ENCODE data around the gene PALLD. TPM values are rescaled to one million over a fixed set of nuclear protein-coding genes. Genes with fewer than 3 reads are reported as not detected.

PALLD gene
- total and polyA plus RNA-seq, 2 of the 8 experiments (the other 6 are each of a cell fraction or from before 2014, with no cell fraction given) = 10.5 to 25.0 TPM

- Histone ChIP-seq H2BK20ac (ENCODE audit: low read length) (no peak overlapping the region), H2BK120ac (replicated peaks; ENCODE audit: low read depth, low read length) (no peak overlapping the region), H3K4me2 (ENCODE audit: insufficient read depth in 1 of 2, low read depth in 2 of 2, low read length in 2 of 2) (no peak overlapping the region), H3K4ac (replicated peaks; ENCODE audit: insufficient read length, low read depth, low read length) (no peak overlapping the region), H3K79me1 (ENCODE audit: low read depth, low read length) (no peaks in the 10 kb centered on the region), H3K56ac (replicated peaks; ENCODE audit: insufficient read length, low read depth, low read length) (no peak overlapping the region), H4K20me1 (replicated peaks in 1 of 2; ENCODE audit: control insufficient read depth in 1 of 2, insufficient read depth in 2 of 2, low read length in 2 of 2) (no peaks in the 10 kb centered on the region), H2AFZ (ENCODE audit: low read length) (no peak overlapping the region), H3K4me3 (ENCODE audit: extremely low read depth in 1 of 4, insufficient read depth in 2 of 4, low read depth in 3 of 4, low read length in 4 of 4) (no peak overlapping the region), H3K14ac (ENCODE audit: insufficient read length) (no peak overlapping the region), H2BK12ac (ENCODE audit: low read depth, low read length) (no peak overlapping the region), H4K8ac (ENCODE audit: extremely low read depth, insufficient read depth, low read length) (no peak overlapping the region), H3K79me2 (ENCODE audit: control insufficient read depth in 1 of 2, insufficient read depth in 2 of 2, low read length in 2 of 2) (no peaks in the 10 kb centered on the region), H3K9ac (replicated peaks in 1 of 4; ENCODE audit: extremely low read depth in 1 of 4, low read depth in 3 of 4, low read length in 3 of 4) (no peak overlapping the region), H2AK5ac (ENCODE audit: low read depth, low read length) (no peak overlapping the region), H3K9me3 (ENCODE audit: insufficient read depth in 2 of 2, low read depth in 1 of 2, low read length in 1 of 2) (no peaks in the 10 kb centered on the region), H2BK15ac (ENCODE audit: low read length) (no peak overlapping the region), H3K27ac (ENCODE audit: low read depth, low read length) (no peak overlapping the region), H3K4me1 (replicated peaks in 1 of 4; ENCODE audit: control insufficient read depth in 3 of 4, insufficient read depth in 4 of 4, low read length in 3 of 4) (peaks cover 2 to 10% (median 8%) of the 10 kb centered on the region in 4 experiments; a peak in 4 of 7 replicates), H4K5ac (ENCODE audit: insufficient read length, low read depth, low read length) (no peak overlapping the region), H3K23ac (ENCODE audit: insufficient read length) (no peak overlapping the region), H3K23me2 (ENCODE audit: low read depth, low read length) (peaks cover 2% of the 10 kb centered on the region; the same call in 1 of the 2 replicates), H3K36me3 (ENCODE audit: control insufficient read depth in 2 of 4, insufficient read depth in 4 of 4, low read length in 3 of 4) (no peaks in the 10 kb centered on the region), H4K91ac (replicated peaks; ENCODE audit: insufficient read length, low read length) (no peak overlapping the region), H3K27me3 (replicated peaks in 1 of 4; ENCODE audit: control insufficient read depth in 3 of 4, extremely low read depth in 1 of 4, insufficient read depth in 3 of 4, low read length in 3 of 4) (no peaks in the 10 kb centered on the region), H3K18ac (ENCODE audit: extremely low read depth, low read length) (no peak overlapping the region), H2BK5ac (ENCODE audit: low read depth, low read length) (no peak overlapping the region)
- CTCF ChIA-PET (ENCODE audit: partially characterized antibody) = interaction anchor here (1.0 to 1.4 kb wide), 5 partner anchors 10 to 312 kb away, joined by 3 to 6 read pairs (median 3); no protein-coding TSS in a partner anchor
- 88% methylated on average over 6 of the region's 6 CpGs; no CpG with 5 or more reads in 1 of the 2 experiments for WGBS, 2 experiments (ENCODE audit: extremely low coverage in 1 of 2, insufficient coverage in 1 of 2, insufficient read length in 1 of 2, insufficient replicate concordance in 2 of 2, low coverage in 1 of 2, low lambda C conversion rate in 2 of 2, missing lambda C conversion rate in 1 of 2)
- no peak for TF ChIP-seq SRF (IDR thresholded peaks at IDR 0.05; ENCODE audit: low read depth, low read length)
- no peak for TF ChIP-seq KDM1A (IDR thresholded peaks at IDR 0.05; ENCODE audit: borderline replicate concordance, low read length)
- TF ChIP-seq SP2 (IDR thresholded peaks at IDR 0.05; ENCODE audit: low read length) = no peak
- DNase-seq (ENCODE audit: low read depth in 1 of 2, low spot score in 2 of 2) = no peak
- FAIRE-seq = no peak
- POLR2A ChIA-PET (ENCODE audit: partially characterized antibody) = no interaction called here
Observed at GRCh38 chr4:168610911-168611530, 114.2 kb downstream of the PALLD start.

Data from H1 (cell line).